Hepatocyte (in vitro differentiated cells): ENCODE data around the gene EFCAB10. TPM values are rescaled to one million over a fixed set of nuclear protein-coding genes. Genes with fewer than 3 reads are reported as not detected.

ENCODE experiments used
- DNase-seq: peaks from one replicate; pipeline ENCODE4 v3.0.0-alpha.2; 2016; ENCODE audit warnings: low spot score
- H2AFZ ChIP-seq: fragments of 200-600 bp; sonication (generic); 2 replicates; pipeline ENCODE4 v1.6.0; 2016; ENCODE audit warnings: antibody characterized with exemption, mild to moderate bottlenecking
- H3K27ac ChIP-seq: fragments of 200-600 bp; sonication (generic); 2 replicates; pipeline ENCODE4 v1.5.1; 2016; ENCODE audit warnings: mild to moderate bottlenecking
- H3K27me3 ChIP-seq: fragments of 200-600 bp; sonication (generic); 2 replicates; pipeline ENCODE4 v1.6.1; 2016
- H3K36me3 ChIP-seq: fragments of 200-600 bp; sonication (generic); replicated peaks from 2 replicates; pipeline ENCODE4 v1.5.1; 2016; ENCODE audit warnings: low read depth; ENCODE audit not compliant: insufficient read depth
- H3K4me1 ChIP-seq: fragments of 200-600 bp; sonication (generic); 2 replicates; pipeline ENCODE4 v1.5.1; 2016; ENCODE audit warnings: mild to moderate bottlenecking, moderate library complexity; ENCODE audit not compliant: insufficient read depth
- H3K4me2 ChIP-seq: fragments of 200-600 bp; sonication (generic); 2 replicates; pipeline ENCODE4 v1.6.0; 2016
- H3K4me3 ChIP-seq: fragments of 200-600 bp; sonication (generic); 2 replicates; pipeline ENCODE4 v1.5.1; 2016; ENCODE audit warnings: mild to moderate bottlenecking
- H3K79me2 ChIP-seq: fragments of 200-600 bp; sonication (generic); 2 replicates; pipeline ENCODE4 v1.6.0; 2017; ENCODE audit warnings: mild to moderate bottlenecking
- H3K9me2 ChIP-seq: fragments of 200-600 bp; sonication (generic); replicated peaks from 2 replicates; pipeline ENCODE4 v1.6.0; 2017; ENCODE audit warnings: mild to moderate bottlenecking; ENCODE audit not compliant: insufficient read depth
- H3K9me3 ChIP-seq: fragments of 200-600 bp; sonication (generic); 2 replicates; pipeline ENCODE4 v1.5.1; 2016; ENCODE audit warnings: low read depth, mild to moderate bottlenecking
- H4K20me1 ChIP-seq: fragments of 200-600 bp; sonication (generic); 2 replicates; pipeline ENCODE4 v1.6.0; 2016; ENCODE audit warnings: mild to moderate bottlenecking; ENCODE audit not compliant: insufficient read depth, poor library complexity, severe bottlenecking
- CTCF ChIP-seq: fragments of 200-600 bp; sonication (generic); IDR thresholded peaks from 2 replicates; pipeline ENCODE4 v1.5.1; 2016; ENCODE audit warnings: antibody characterized with exemption, mild to moderate bottlenecking; ENCODE audit not compliant: poor library complexity
- EZH2 ChIP-seq: fragments of 200-600 bp; sonication (generic); IDR thresholded peaks from 2 replicates; pipeline ENCODE4 v1.6.1; 2016; ENCODE audit warnings: antibody characterized with exemption, mild to moderate bottlenecking, borderline replicate concordance
- EZH2phosphoT487 ChIP-seq: fragments of 200-600 bp; sonication (generic); IDR thresholded peaks from one replicate; pipeline ENCODE4 v1.6.1; 2018; ENCODE audit warnings: antibody characterized with exemption, mild to moderate bottlenecking, low read depth, moderate library complexity; ENCODE audit not compliant: unreplicated experiment, severe bottlenecking
- WGBS: methylation state at CpG from one replicate; pipeline ENCODE4 v1.1.6; 2016; ENCODE audit warnings: low lambda C conversion rate; ENCODE audit errors: missing lambda C conversion rate; 5-methylcytosine and 5-hydroxymethylcytosine counted together
- polyA plus RNA-seq: library from polyadenylated mRNA; unstranded; fragments of >200 nt; fragmentation: Nextera tagmentation; extraction: Ambion mirVana; gene quantifications from 2 replicates; pipeline ENCODE4 v1.2.1, GENCODE V29; 2016
- total RNA-seq: library from RNA; depleted of rRNA; stranded (reverse); fragments of >200 nt; gene quantifications from 2 replicates; pipeline ENCODE4 v1.2.3, GENCODE V29; 2014

Gene EFCAB10
- total and polyA plus RNA-seq, 2 experiments from 2014 or later = 0.24 TPM; not detected in 1

- no peak overlapping the region for H3K27ac ChIP-seq
- H3K4me3 ChIP-seq = no peak overlapping the region
- H3K9me2 ChIP-seq = no peaks in the 10 kb centered on the region
- H3K4me1 ChIP-seq = peaks cover under 1% of the 10 kb centered on the region
- no peaks in the 10 kb centered on the region for H3K9me3 ChIP-seq
- H4K20me1 ChIP-seq = no peaks in the 10 kb centered on the region
- DNase-seq = no peak
- H3K36me3 ChIP-seq = no peaks in the 10 kb centered on the region
- H3K4me2 ChIP-seq = no peak overlapping the region
- no peaks in the 10 kb centered on the region for H3K79me2 ChIP-seq
- no peaks in the 10 kb centered on the region for H3K27me3 ChIP-seq
- 98% methylated on average over 17 of the region's 39 CpGs for WGBS
- TF ChIP-seq CTCF = no peak
- TF ChIP-seq EZH2phosphoT487 = no peak
- no peak for TF ChIP-seq EZH2
- no peak overlapping the region for H2AFZ ChIP-seq
These were observed 1.8 kb upstream of the EFCAB10 start for GRCh38 chr7:105583061-105583460.

- TF ChIP-seq EZH2phosphoT487 (no peak), EZH2 (no peak), CTCF (no peak)
These were observed 1.1 kb downstream of the EFCAB10 start for GRCh38 chr7:105580022-105580740.

GRCh38 chr7:105578496-105578895 lies 2.8 kb downstream of the EFCAB10 start:
- no peaks in the 10 kb centered on the region for H3K4me1 ChIP-seq
- no peak overlapping the region for H2AFZ ChIP-seq
- no peak overlapping the region for H3K27ac ChIP-seq
- H3K9me2 ChIP-seq = no peaks in the 10 kb centered on the region
- H3K4me3 ChIP-seq = no peak overlapping the region
- no peaks in the 10 kb centered on the region for H3K9me3 ChIP-seq
- no peak for DNase-seq
- no peak overlapping the region for H3K4me2 ChIP-seq
- H3K27me3 ChIP-seq = no peaks in the 10 kb centered on the region
- H4K20me1 ChIP-seq = no peaks in the 10 kb centered on the region
- H3K79me2 ChIP-seq = no peaks in the 10 kb centered on the region
- no peak for TF ChIP-seq CTCF
- TF ChIP-seq EZH2phosphoT487 = no peak
- TF ChIP-seq EZH2 = no peak
- H3K36me3 ChIP-seq = no peaks in the 10 kb centered on the region

More at GRCh38 chr7:105580022-105580740, 1.1 kb downstream of the EFCAB10 start:
- 87% methylated on average over 22 of the region's 22 CpGs for WGBS
- no peaks in the 10 kb centered on the region for H3K36me3 ChIP-seq
- no peak overlapping the region for H3K4me3 ChIP-seq
- no peak for DNase-seq
- no peaks in the 10 kb centered on the region for H3K27me3 ChIP-seq
- no peaks in the 10 kb centered on the region for H3K9me2 ChIP-seq
- no peaks in the 10 kb centered on the region for H3K4me1 ChIP-seq
- no peaks in the 10 kb centered on the region for H4K20me1 ChIP-seq
- H3K79me2 ChIP-seq = no peaks in the 10 kb centered on the region
- no peak overlapping the region for H3K4me2 ChIP-seq
- no peak overlapping the region for H2AFZ ChIP-seq
- no peak overlapping the region for H3K27ac ChIP-seq
- no peaks in the 10 kb centered on the region for H3K9me3 ChIP-seq
